K562 treated with DMSO at 1 percent for 12 hours (cell line): Measurements from ENCODE around the gene SIRT3. TPM values are rescaled to one million over a fixed set of nuclear protein-coding genes. Genes with fewer than 3 reads are reported as not detected.

Experiments used
- total RNA-seq: library from RNA; unstranded; fragments of 300-600 nt; gene quantifications from 2 replicates; pipeline ENCODE4 v1.2.3, GENCODE V29; 2022; ENCODE audit not compliant: insufficient read depth

The SIRT3 gene
- 19.1 and 23.9 TPM in 2 replicates for total RNA-seq

GRCh38 chr11:235997-236773, at the start of gene SIRT3:
Gene SIRT3, minus strand, starts transcription at chr11:236342. Its CDS starts 14 bp downstream, at chr11:236328.

GRCh38 chr11:278001-278951, 42.1 kb upstream of the SIRT3 start, which contains the start of gene NLRP6:
Gene NLRP6, plus strand, starts transcription at chr11:278407. Its CDS starts 163 bp downstream, at chr11:278570.

GRCh38 chr11:236774-237767, 929 bp upstream of the SIRT3 start, which contains the start of gene PSMD13:
Gene PSMD13, plus strand, starts transcription at chr11:236976. Its CDS starts 74 bp downstream, at chr11:237050.

GRCh38 chr11:207208-207862, 28.8 kb downstream of the SIRT3 start, which contains the start of the genes BET1L and RIC8A:
Gene BET1L, minus strand, starts transcription at chr11:207399. Its CDS starts 78 bp downstream, at chr11:207321.
Gene RIC8A, plus strand, starts transcription at chr11:207708. Its CDS starts 1,147 bp downstream, at chr11:208855.

GRCh38 chr11:192674-193128, 43.4 kb downstream of the SIRT3 start, which contains the start of gene SCGB1C1:
Gene SCGB1C1, plus strand, starts transcription at chr11:193078. Its CDS starts 22 bp downstream, at chr11:193100.

Other genes starting within 250 kb of the SIRT3 start
- gene SCGB1C1, start 43.3 kb downstream of the SIRT3 start, total RNA-seq, result not detected in 2 replicates
- gene BET1L, start 28.9 kb downstream of the SIRT3 start, total RNA-seq, result 32.9 and 54.8 TPM in 2 replicates
- gene RIC8A, start 28.6 kb downstream of the SIRT3 start, total RNA-seq, result 74.9 and 120 TPM in 2 replicates
- 161 and 191 TPM in 2 replicates for gene PSMD13, start 634 bp upstream of the SIRT3 start, total RNA-seq
- gene NLRP6, start 42.1 kb upstream of the SIRT3 start, total RNA-seq, result 0.50 and 1.1 TPM in 2 replicates
- gene PGGHG, start 52.8 kb upstream of the SIRT3 start, total RNA-seq, result 18.9 and 35.8 TPM in 2 replicates
- not detected in 2 replicates for gene IFITM5, start 63.2 kb upstream of the SIRT3 start, total RNA-seq
- gene IFITM2, start 71.5 kb upstream of the SIRT3 start, total RNA-seq, result 303 and 402 TPM in 2 replicates
- 692 and 697 TPM in 2 replicates for gene IFITM1, start 77.7 kb upstream of the SIRT3 start, total RNA-seq
- gene IFITM3, start 84.5 kb upstream of the SIRT3 start, total RNA-seq, result 195 and 221 TPM in 2 replicates
- 14.1 and 23.4 TPM in 2 replicates for gene B4GALNT4, start 133.2 kb upstream of the SIRT3 start, total RNA-seq
- 59.0 and 60.2 TPM in 2 replicates for gene PKP3, start 157.9 kb upstream of the SIRT3 start, total RNA-seq
- 155 and 218 TPM in 2 replicates for gene SIGIRR, start 178.7 kb upstream of the SIRT3 start, total RNA-seq
- 5.6 and 11.0 TPM in 2 replicates for gene ANO9, start 205.7 kb upstream of the SIRT3 start, total RNA-seq
- 48.3 and 52.0 TPM in 2 replicates for gene PTDSS2, start 213.9 kb upstream of the SIRT3 start, total RNA-seq